ENCODE data around the gene JAKMIP1.

The JAKMIP1 gene

DNA sequence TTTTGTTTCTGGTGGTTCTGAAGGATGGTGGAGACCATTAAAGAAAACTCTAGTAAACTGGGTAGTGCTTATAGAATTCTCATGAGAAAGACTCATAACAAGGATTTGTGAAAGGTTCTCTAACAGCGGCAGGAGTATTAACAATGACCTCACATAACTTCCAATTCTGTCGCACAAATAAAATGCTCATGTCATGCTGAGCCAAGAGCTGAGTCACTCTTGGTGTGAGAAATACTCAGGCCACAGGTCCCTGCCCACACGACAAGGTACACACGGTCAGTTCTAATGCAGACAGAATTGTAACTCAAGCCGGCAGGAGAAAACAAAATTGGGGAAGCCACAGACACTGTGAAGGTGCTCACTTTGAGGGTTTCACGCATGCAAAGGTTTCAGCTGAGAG, 147.7 kb downstream of the JAKMIP1 start:
- no peak overlapping the region for H2AFZ ChIP-seq (ENCODE audit: low read length)

DNA sequence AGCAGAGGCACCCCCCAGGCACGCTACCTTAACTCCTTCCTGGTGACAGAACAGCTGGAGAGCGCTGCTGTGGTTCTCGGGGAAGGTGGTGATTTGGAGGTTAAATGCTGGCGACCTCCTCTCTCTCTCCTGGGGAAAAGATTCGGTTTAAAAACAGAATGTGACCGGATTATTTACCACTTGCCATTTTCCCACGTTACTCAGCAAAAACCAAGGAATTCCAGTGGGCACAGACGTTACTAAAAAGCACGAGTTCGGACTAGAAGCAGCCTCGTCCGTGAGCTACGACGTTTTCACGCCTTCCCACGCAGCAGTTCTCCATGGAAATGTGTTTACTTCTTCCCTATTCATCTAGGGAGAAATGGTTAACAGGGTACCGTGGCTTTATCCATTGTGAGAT, 149.8 kb downstream of the JAKMIP1 start:
- no peaks in the 10 kb centered on the region for H3K9me2 ChIP-seq (replicated peaks; ENCODE audit: insufficient read depth, low read length)
- no peak for DNase-seq
- peaks cover 16% of the 10 kb centered on the region for H3K4me1 ChIP-seq (ENCODE audit: low read length)
- H3K27me3 ChIP-seq (replicated peaks; ENCODE audit: insufficient read depth, low read length) = peaks cover 3% of the 10 kb centered on the region; the same call in 1 of the 2 replicates
- no peaks in the 10 kb centered on the region for H3K9me3 ChIP-seq (replicated peaks; ENCODE audit: insufficient read depth, low read length)
- H3K4me3 ChIP-seq (ENCODE audit: low read length) = no peak overlapping the region
- no peaks in the 10 kb centered on the region for H4K20me1 ChIP-seq (ENCODE audit: insufficient read depth, low read length)
- no peak overlapping the region for H3K27ac ChIP-seq (ENCODE audit: low read length)
- H3K79me2 ChIP-seq (ENCODE audit: low read length) = no peaks in the 10 kb centered on the region
- H3K9ac ChIP-seq (ENCODE audit: low read length) = no peak overlapping the region
- no peaks in the 10 kb centered on the region for H3K36me3 ChIP-seq (replicated peaks; ENCODE audit: insufficient read depth, low read length)
- no peak overlapping the region for H2AFZ ChIP-seq (ENCODE audit: low read length)
- H3K4me2 ChIP-seq (ENCODE audit: low read depth, low read length) = no peak overlapping the region
- TF ChIP-seq, protein P1, sequence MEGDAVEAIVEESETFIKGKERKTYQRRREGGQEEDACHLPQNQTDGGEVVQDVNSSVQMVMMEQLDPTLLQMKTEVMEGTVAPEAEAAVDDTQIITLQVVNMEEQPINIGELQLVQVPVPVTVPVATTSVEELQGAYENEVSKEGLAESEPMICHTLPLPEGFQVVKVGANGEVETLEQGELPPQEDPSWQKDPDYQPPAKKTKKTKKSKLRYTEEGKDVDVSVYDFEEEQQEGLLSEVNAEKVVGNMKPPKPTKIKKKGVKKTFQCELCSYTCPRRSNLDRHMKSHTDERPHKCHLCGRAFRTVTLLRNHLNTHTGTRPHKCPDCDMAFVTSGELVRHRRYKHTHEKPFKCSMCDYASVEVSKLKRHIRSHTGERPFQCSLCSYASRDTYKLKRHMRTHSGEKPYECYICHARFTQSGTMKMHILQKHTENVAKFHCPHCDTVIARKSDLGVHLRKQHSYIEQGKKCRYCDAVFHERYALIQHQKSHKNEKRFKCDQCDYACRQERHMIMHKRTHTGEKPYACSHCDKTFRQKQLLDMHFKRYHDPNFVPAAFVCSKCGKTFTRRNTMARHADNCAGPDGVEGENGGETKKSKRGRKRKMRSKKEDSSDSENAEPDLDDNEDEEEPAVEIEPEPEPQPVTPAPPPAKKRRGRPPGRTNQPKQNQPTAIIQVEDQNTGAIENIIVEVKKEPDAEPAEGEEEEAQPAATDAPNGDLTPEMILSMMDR (IDR thresholded peaks at IDR 0.05; ENCODE audit: low read length) = no peak
- no peak for TF ChIP-seq EZH2 (optimal IDR thresholded peaks at IDR 0.05; ENCODE audit: low read depth, low read length)
- TF ChIP-seq EZH2phosphoT487 (IDR thresholded peaks at IDR 0.05; ENCODE audit: low read length) = no peak
- H3F3A ChIP-seq (ENCODE audit: insufficient read depth, low read length) = peaks cover 6% of the 10 kb centered on the region; the same call in 1 of the 2 replicates

More for the DNA sequence above, 147.7 kb downstream of the JAKMIP1 start:
- H3K4me1 ChIP-seq (ENCODE audit: low read length) = peaks cover 5% of the 10 kb centered on the region
- peaks cover 3% of the 10 kb centered on the region; the same call in 1 of the 2 replicates for H3K27me3 ChIP-seq (replicated peaks; ENCODE audit: insufficient read depth, low read length)
- no peak overlapping the region for H3K9ac ChIP-seq (ENCODE audit: low read length)
- no peak for DNase-seq
- H3K9me2 ChIP-seq (replicated peaks; ENCODE audit: insufficient read depth, low read length) = no peaks in the 10 kb centered on the region
- H3K4me3 ChIP-seq (ENCODE audit: low read length) = no peak overlapping the region
- no peaks in the 10 kb centered on the region for H3K36me3 ChIP-seq (replicated peaks; ENCODE audit: insufficient read depth, low read length)
- no peaks in the 10 kb centered on the region for H3K9me3 ChIP-seq (replicated peaks; ENCODE audit: insufficient read depth, low read length)
- no peak for TF ChIP-seq EZH2 (optimal IDR thresholded peaks at IDR 0.05; ENCODE audit: low read depth, low read length)
- TF ChIP-seq, protein P1 (IDR thresholded peaks at IDR 0.05; ENCODE audit: low read length) = no peak
- H3K4me2 ChIP-seq (ENCODE audit: low read depth, low read length) = no peak overlapping the region
- no peaks in the 10 kb centered on the region for H3K79me2 ChIP-seq (ENCODE audit: low read length)
- no peaks in the 10 kb centered on the region for H4K20me1 ChIP-seq (ENCODE audit: insufficient read depth, low read length)
- no peak overlapping the region for H3K27ac ChIP-seq (ENCODE audit: low read length)
- peaks cover under 1% of the 10 kb centered on the region; the same call in 1 of the 2 replicates for H3F3A ChIP-seq (ENCODE audit: insufficient read depth, low read length)

DNA sequence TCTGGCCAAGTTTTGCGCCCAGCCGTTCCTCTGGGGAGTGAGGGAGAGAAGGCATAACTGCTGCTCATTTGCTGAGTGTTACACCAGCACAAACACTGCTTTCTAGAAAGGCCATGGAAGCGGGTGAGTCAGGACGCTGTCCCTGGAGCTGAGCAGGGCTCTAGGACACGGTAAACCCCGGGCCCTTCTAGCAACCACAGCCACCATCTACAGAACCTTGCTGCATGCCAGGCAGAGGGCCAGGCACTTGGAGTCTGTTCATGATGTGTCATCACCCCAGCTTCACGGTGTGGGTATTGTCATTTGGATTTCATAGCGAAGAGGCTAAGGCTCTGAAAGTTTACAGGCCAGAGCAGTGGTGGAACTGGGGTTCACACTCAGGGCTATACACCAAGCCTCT, 150.4 kb downstream of the JAKMIP1 start:
- Histone ChIP-seq H3K9ac (ENCODE audit: low read length) (no peak overlapping the region), H2AFZ (ENCODE audit: low read length) (no peak overlapping the region), H3K27ac (ENCODE audit: low read length) (no peak overlapping the region), H3K9me3 (replicated peaks; ENCODE audit: insufficient read depth, low read length) (no peaks in the 10 kb centered on the region), H4K20me1 (ENCODE audit: insufficient read depth, low read length) (no peaks in the 10 kb centered on the region), H3F3A (ENCODE audit: insufficient read depth, low read length) (peaks cover 6% of the 10 kb centered on the region; the same call in 1 of the 2 replicates), H3K27me3 (replicated peaks; ENCODE audit: insufficient read depth, low read length) (peaks cover 3% of the 10 kb centered on the region; the same call in 1 of the 2 replicates), H3K4me2 (ENCODE audit: low read depth, low read length) (no peak overlapping the region), H3K9me2 (replicated peaks; ENCODE audit: insufficient read depth, low read length) (no peaks in the 10 kb centered on the region), H3K4me1 (ENCODE audit: low read length) (peaks cover 16% of the 10 kb centered on the region), H3K4me3 (ENCODE audit: low read length) (no peak overlapping the region), H3K36me3 (replicated peaks; ENCODE audit: insufficient read depth, low read length) (no peaks in the 10 kb centered on the region), H3K79me2 (ENCODE audit: low read length) (no peaks in the 10 kb centered on the region)
- no peak for TF ChIP-seq EZH2phosphoT487 (IDR thresholded peaks at IDR 0.05; ENCODE audit: low read length)
- no peak for TF ChIP-seq EZH2 (optimal IDR thresholded peaks at IDR 0.05; ENCODE audit: low read depth, low read length)
- TF ChIP-seq, protein P1 (IDR thresholded peaks at IDR 0.05; ENCODE audit: low read length) = no peak
- DNase-seq = no peak

Data from MM.1S (cell line).